ENCODE results near the gene DHX32.

DNA sequence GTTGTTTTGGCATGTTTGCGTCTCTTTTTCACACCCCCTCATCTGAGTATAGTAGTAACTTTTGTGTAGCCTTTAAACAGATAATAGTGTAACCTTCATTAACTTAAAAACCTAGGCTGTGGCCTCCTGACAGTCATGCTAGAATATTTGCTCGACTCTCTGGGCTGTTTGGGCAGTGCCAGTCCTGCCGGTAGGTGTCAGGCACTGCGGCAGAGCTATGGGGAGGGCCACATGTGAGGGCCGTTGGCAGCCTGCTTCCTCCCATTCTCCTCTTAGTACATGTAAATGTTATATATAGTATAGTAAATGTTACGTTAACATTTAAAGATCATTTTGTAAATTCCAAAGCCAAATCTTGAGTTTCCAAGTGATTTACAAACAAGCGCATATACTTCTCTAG lies 31.6 kb downstream of the DHX32 start:
- TF ChIP-seq, protein P1, sequence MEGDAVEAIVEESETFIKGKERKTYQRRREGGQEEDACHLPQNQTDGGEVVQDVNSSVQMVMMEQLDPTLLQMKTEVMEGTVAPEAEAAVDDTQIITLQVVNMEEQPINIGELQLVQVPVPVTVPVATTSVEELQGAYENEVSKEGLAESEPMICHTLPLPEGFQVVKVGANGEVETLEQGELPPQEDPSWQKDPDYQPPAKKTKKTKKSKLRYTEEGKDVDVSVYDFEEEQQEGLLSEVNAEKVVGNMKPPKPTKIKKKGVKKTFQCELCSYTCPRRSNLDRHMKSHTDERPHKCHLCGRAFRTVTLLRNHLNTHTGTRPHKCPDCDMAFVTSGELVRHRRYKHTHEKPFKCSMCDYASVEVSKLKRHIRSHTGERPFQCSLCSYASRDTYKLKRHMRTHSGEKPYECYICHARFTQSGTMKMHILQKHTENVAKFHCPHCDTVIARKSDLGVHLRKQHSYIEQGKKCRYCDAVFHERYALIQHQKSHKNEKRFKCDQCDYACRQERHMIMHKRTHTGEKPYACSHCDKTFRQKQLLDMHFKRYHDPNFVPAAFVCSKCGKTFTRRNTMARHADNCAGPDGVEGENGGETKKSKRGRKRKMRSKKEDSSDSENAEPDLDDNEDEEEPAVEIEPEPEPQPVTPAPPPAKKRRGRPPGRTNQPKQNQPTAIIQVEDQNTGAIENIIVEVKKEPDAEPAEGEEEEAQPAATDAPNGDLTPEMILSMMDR (IDR thresholded peaks at IDR 0.05) = no peak
- TF ChIP-seq EZH2 (IDR thresholded peaks at IDR 0.05; ENCODE audit: borderline replicate concordance, insufficient read depth, low read depth, low read length, poor library complexity, severe bottlenecking) = no peak
